Middle frontal gyrus (tissue), 1 donor: Measurements from ENCODE around the gene EML5.
"Not testable (repeated sequence)": the region's sequence is repeated elsewhere in the genome, so short reads cannot be mapped to it uniquely, and the experiment has no call there.

Experiments used
- DNase-seq: peaks from one replicate; pipeline ENCODE4 v3.0.0-alpha.2; 2015; ENCODE audit warnings: low spot score; ENCODE audit errors: extremely low spot score

Gene EML5

GRCh38 chr14:88804035-88804434 is 11.3 kb upstream of the EML5 start:
- DNase-seq: no peak

- DNase-seq: no peak
Measured at GRCh38 chr14:88802596-88802995, 9.8 kb upstream of the EML5 start.

GRCh38 chr14:88799522-88799921 is 6.8 kb upstream of the EML5 start:
- no peak for DNase-seq

GRCh38 chr14:88798156-88798555 is 5.4 kb upstream of the EML5 start:
- DNase-seq: no peak

- no peak for DNase-seq
Measured at GRCh38 chr14:88793259-88793625, 489 bp upstream of the EML5 start.

- DNase-seq: no peak
Measured at GRCh38 chr14:88791629-88792472, 902 bp downstream of the EML5 start.

GRCh38 chr14:88791252-88791621 is 1.5 kb downstream of the EML5 start:
- DNase-seq: no peak

GRCh38 chr14:88790501-88791251 is 2.1 kb downstream of the EML5 start:
- no peak for DNase-seq

GRCh38 chr14:88789573-88789972 is 3.2 kb downstream of the EML5 start:
- DNase-seq: not testable (repeated sequence)

GRCh38 chr14:88786715-88787114 is 6.0 kb downstream of the EML5 start:
- no peak for DNase-seq

GRCh38 chr14:88785911-88786310 is 6.8 kb downstream of the EML5 start:
- no peak for DNase-seq

- no peak for DNase-seq
Measured at GRCh38 chr14:88775532-88775931, 17.2 kb downstream of the EML5 start.

GRCh38 chr14:88770736-88771135 is 22.0 kb downstream of the EML5 start:
- DNase-seq: no peak

GRCh38 chr14:88765130-88765529 is 27.6 kb downstream of the EML5 start:
- no peak for DNase-seq

GRCh38 chr14:88753873-88754272 is 38.9 kb downstream of the EML5 start:
- DNase-seq: no peak

- no peak for DNase-seq
Measured at GRCh38 chr14:88750945-88751344, 41.8 kb downstream of the EML5 start.

- no peak for DNase-seq
Measured at GRCh38 chr14:88750413-88750812, 42.3 kb downstream of the EML5 start.

- no peak for DNase-seq
Measured at GRCh38 chr14:88749139-88749538, 43.6 kb downstream of the EML5 start.

- no peak for DNase-seq
Measured at GRCh38 chr14:88748288-88748687, 44.5 kb downstream of the EML5 start.

GRCh38 chr14:88746052-88746451 is 46.7 kb downstream of the EML5 start:
- DNase-seq: no peak

- DNase-seq: no peak
Measured at GRCh38 chr14:88737245-88737644, 55.5 kb downstream of the EML5 start.

- no peak for DNase-seq
Measured at GRCh38 chr14:88733121-88733520, 59.6 kb downstream of the EML5 start.

- no peak for DNase-seq
Measured at GRCh38 chr14:88729159-88729558, 63.6 kb downstream of the EML5 start.
